Erythroblast (primary cell): Measurements from ENCODE around the gene CPLX4.

Source experiments
- GATA1 ChIP-seq: IDR thresholded peaks from 2 replicates; pipeline ENCODE4 v1.6.1; 2011; ENCODE audit warnings: low read depth, mild to moderate bottlenecking, control low read depth, low read length, moderate library complexity
- POLR2A ChIP-seq: IDR thresholded peaks from 2 replicates; pipeline ENCODE4 v1.6.1; 2011; ENCODE audit warnings: mild to moderate bottlenecking, low read length

DNA sequence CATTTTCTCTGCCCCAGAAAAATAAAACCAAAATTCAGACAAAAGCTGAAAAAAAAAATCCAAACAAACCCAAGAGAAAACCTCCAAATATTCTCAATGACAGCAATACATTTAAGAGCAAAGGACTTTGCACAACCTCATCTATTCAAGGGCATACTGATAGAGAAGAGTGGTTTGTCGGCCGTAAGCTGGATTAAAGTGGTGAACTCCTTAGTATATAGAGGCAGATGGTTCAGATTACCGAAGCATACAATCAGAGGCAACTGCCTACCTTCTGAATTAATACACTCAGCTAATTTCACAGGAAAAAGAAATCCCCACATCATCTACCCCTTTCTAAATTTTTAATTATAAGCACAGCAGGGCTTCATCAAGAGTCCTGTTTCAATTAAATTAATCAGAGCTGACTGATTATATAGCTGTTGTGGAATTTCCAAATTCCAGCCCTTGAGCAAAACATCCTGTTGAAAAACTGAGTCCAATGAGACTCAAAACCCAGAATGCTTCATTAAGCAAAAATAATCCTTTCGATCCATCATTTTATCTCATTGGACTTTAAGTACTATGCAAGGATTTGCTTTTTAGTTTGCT, at the start of gene CPLX4:
- TF ChIP-seq POLR2A (no peak), GATA1 (no peak)
